ENCODE results near the gene TEX11. TPM values are rescaled to one million over a fixed set of nuclear protein-coding genes. Genes with fewer than 3 reads are reported as not detected.
"Not testable (repeated sequence)": the region's sequence is repeated elsewhere in the genome, so short reads cannot be mapped to it uniquely, and the experiment has no call there.

Gene TEX11
- 0.09 TPM for polyA plus RNA-seq
- long read RNA-seq, donor 1: 0 reads
- long read RNA-seq, donor 2: 0 reads
- long read RNA-seq, donor 3: 0 reads
- long read RNA-seq, donor 4: 0 reads
- long read RNA-seq, donor 5: 0 reads
- long read RNA-seq, donor 6: 0 reads
- long read RNA-seq, donor 7: 0 reads
- long read RNA-seq, donor 8: 0 reads
- long read RNA-seq, donor 9: 0 reads
- long read RNA-seq, donor 10: 0 reads
- long read RNA-seq, donor 11: 0 reads

DNA sequence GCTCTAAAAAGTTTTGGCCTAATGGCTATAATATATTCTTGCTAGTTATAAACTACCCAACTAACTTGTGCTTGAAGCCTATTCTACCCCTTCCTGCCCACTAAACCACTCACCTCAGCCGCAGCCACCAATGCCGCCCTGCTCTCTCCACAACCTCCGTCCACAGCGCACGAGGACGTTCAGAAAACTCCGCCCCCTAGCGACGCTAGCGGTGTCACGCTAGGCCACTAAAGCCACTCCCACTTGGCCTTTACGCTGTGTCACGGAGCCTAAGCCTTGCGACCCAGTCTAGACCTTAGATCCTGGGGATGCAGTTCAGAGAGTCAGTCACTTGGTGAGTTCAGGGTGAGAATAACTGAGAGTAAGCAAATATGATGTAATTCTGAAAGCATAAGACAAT is at the start of gene TEX11:
TEX11 (minus strand) TSS at position 171 of the 400 bp plus-strand sequence. CDS start 922 bp downstream, outside the sequence.
- Histone ChIP-seq H3K9me3 (ENCODE audit: control insufficient read depth, low read depth, low read length) (no peaks in the 10 kb centered on the region), H3K4me3 (ENCODE audit: low read length) (no peak within 1 kb of the TSS), H3K4me1 (ENCODE audit: control insufficient read depth, insufficient read depth, low read length) (no peaks in the 10 kb centered on the region), H3K27me3 (ENCODE audit: control insufficient read depth, insufficient read depth, low read length) (no peaks in the 10 kb centered on the region), H3K27ac (ENCODE audit: low read length) (no peak within 1 kb of the TSS), H3K36me3 (ENCODE audit: control insufficient read depth, insufficient read depth, low read length) (no peaks in the 10 kb centered on the region)
- WGBS (ENCODE audit: insufficient coverage, low lambda C conversion rate): no CpG with 5 or more reads among the region's 14 CpGs
- no peak for DNase-seq

DNA sequence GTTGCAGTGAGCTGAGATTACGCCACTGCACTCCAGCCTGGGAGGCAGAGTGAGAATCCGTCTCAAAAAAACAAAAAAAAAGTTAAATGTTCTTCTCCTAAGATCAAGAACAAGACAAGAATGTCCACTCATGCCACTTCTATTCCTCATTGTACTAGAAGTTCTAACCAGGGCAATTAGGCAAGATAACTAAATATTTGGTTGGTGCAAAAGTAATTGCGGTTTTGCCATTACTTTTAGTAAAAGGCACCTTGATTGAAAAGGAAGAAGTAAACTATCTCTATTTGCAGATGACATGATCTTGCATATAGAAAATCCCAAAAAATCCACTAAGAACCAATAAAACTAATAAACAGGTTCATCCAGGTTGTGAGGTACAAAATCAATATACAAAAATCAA is 46.4 kb upstream of the TEX11 start:
- no peak for DNase-seq
- no peaks in the 10 kb centered on the region for H3K9me3 ChIP-seq (ENCODE audit: control insufficient read depth, low read depth, low read length)
- no peak overlapping the region for H3K4me3 ChIP-seq (ENCODE audit: low read length)
- no CpG with 5 or more reads among the region's 3 CpGs for WGBS (ENCODE audit: insufficient coverage, low lambda C conversion rate)
- H3K27me3 ChIP-seq (ENCODE audit: control insufficient read depth, insufficient read depth, low read length): no peaks in the 10 kb centered on the region
- no peaks in the 10 kb centered on the region for H3K4me1 ChIP-seq (ENCODE audit: control insufficient read depth, insufficient read depth, low read length)
- H3K36me3 ChIP-seq (ENCODE audit: control insufficient read depth, insufficient read depth, low read length): no peaks in the 10 kb centered on the region
- no peak overlapping the region for H3K27ac ChIP-seq (ENCODE audit: low read length)

GRCh38 chrX:70924294-70924911 is 15.9 kb upstream of the TEX11 start:
- Histone ChIP-seq H3K4me3 (ENCODE audit: low read length) (no peak overlapping the region), H3K27me3 (ENCODE audit: control insufficient read depth, insufficient read depth, low read length) (no peaks in the 10 kb centered on the region), H3K27ac (ENCODE audit: low read length) (no peak overlapping the region), H3K4me1 (ENCODE audit: control insufficient read depth, insufficient read depth, low read length) (no peaks in the 10 kb centered on the region), H3K36me3 (ENCODE audit: control insufficient read depth, insufficient read depth, low read length) (no peaks in the 10 kb centered on the region), H3K9me3 (ENCODE audit: control insufficient read depth, low read depth, low read length) (no peaks in the 10 kb centered on the region)
- 100% methylated on average over 1 of the region's 6 CpGs for WGBS (ENCODE audit: insufficient coverage, low lambda C conversion rate)
- no peak for DNase-seq

DNA sequence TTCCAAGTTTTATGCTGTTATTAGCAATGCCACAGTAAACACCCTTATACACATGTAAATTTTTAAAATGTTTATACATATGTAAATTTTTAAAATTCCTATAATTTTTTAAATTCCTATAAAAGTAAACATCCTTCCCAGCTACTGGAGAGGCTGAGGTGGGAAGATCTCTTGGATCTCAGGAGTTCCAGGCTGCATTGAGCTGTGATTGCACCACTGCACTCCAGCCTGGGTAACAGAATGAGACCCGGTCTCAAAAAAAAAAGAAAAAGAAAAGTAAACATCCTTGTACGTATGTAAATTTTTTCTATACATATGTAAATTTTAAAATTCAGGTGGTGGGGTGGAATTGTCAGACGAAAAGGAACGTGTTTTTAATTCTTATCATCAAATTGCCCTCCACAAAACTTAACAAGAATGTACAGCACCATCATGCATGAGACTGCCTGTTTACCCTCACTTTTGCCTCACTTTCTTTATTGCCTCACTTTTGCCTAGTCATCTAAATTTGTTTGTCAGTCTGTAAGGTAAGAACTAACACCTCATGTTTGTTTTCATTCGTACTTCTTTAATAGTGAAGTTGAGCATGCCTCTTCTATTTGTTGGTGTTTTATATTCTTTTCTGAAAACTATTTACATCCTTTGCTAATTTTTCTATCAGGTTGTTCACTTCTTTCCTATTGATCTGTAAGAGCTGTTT is 14.4 kb upstream of the TEX11 start:
- no CpG with 5 or more reads among the region's 5 CpGs for WGBS (ENCODE audit: insufficient coverage, low lambda C conversion rate)
- no peak for DNase-seq
- no peaks in the 10 kb centered on the region for H3K27me3 ChIP-seq (ENCODE audit: control insufficient read depth, insufficient read depth, low read length)

DNA sequence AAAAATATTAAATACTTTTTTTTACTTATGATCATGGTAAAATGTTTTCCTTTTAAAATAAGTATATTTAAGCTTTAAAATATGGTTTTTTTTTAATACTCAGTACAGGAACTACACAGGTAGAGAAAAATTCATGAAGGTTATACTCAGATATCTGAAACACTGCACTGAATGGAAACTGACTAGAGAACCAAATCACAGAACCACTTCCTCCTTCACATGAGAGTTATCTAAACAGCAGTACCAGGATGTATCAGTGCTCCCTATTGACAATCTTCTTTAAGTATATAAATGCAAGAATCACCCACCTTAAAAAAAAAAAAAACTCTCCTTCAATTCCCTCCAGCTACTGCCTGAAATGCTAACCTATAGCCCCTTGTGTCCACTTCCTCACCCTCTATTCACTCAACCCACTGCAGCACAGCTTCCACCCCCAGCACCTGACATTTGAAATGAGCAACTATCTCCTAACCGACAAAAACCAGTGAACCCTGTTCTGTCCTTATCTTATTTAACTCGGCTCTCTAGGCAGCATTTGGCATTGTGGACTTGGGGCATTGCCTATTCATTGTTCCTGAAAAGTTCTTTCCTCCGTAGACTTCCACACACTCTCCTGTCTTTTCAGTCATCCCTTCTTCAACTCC is 13.3 kb upstream of the TEX11 start:
- WGBS (ENCODE audit: insufficient coverage, low lambda C conversion rate): no CpG with 5 or more reads among the region's 3 CpGs
- no peak for DNase-seq
- Histone ChIP-seq H3K4me3 (ENCODE audit: low read length) (no peak overlapping the region), H3K27ac (ENCODE audit: low read length) (no peak overlapping the region), H3K36me3 (ENCODE audit: control insufficient read depth, insufficient read depth, low read length) (no peaks in the 10 kb centered on the region), H3K4me1 (ENCODE audit: control insufficient read depth, insufficient read depth, low read length) (no peaks in the 10 kb centered on the region), H3K9me3 (ENCODE audit: control insufficient read depth, low read depth, low read length) (no peaks in the 10 kb centered on the region), H3K27me3 (ENCODE audit: control insufficient read depth, insufficient read depth, low read length) (no peaks in the 10 kb centered on the region)

More for the DNA sequence above, 14.4 kb upstream of the TEX11 start:
- Histone ChIP-seq H3K27ac (ENCODE audit: low read length) (no peak overlapping the region), H3K4me3 (ENCODE audit: low read length) (no peak overlapping the region), H3K4me1 (ENCODE audit: control insufficient read depth, insufficient read depth, low read length) (no peaks in the 10 kb centered on the region), H3K9me3 (ENCODE audit: control insufficient read depth, low read depth, low read length) (no peaks in the 10 kb centered on the region), H3K36me3 (ENCODE audit: control insufficient read depth, insufficient read depth, low read length) (no peaks in the 10 kb centered on the region)

DNA sequence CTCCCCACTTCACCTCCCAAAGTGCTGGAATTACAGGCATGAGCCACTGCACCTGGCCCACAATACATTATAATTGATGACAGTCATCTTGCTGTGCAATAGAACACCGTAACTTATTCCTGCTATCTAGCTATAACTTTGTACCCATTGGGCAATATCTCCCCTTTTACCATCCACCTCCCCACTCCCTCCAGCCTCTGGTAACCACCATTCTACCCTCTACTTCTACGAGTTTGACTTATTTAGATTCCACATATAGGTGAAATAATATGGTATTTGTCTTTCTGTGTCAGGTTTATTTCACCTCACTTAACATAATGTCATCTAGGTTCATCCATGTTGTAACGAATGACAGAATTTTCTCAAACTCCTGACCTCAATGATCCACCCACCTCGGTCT is 8.2 kb upstream of the TEX11 start:
- Histone ChIP-seq H3K4me1 (ENCODE audit: control insufficient read depth, insufficient read depth, low read length) (no peaks in the 10 kb centered on the region), H3K4me3 (ENCODE audit: low read length) (no peak overlapping the region), H3K36me3 (ENCODE audit: control insufficient read depth, insufficient read depth, low read length) (no peaks in the 10 kb centered on the region), H3K9me3 (ENCODE audit: control insufficient read depth, low read depth, low read length) (no peaks in the 10 kb centered on the region), H3K27me3 (ENCODE audit: control insufficient read depth, insufficient read depth, low read length) (no peaks in the 10 kb centered on the region), H3K27ac (ENCODE audit: low read length) (no peak overlapping the region)
- no peak for DNase-seq
- WGBS (ENCODE audit: insufficient coverage, low lambda C conversion rate): no CpG with 5 or more reads among the region's 4 CpGs

DNA sequence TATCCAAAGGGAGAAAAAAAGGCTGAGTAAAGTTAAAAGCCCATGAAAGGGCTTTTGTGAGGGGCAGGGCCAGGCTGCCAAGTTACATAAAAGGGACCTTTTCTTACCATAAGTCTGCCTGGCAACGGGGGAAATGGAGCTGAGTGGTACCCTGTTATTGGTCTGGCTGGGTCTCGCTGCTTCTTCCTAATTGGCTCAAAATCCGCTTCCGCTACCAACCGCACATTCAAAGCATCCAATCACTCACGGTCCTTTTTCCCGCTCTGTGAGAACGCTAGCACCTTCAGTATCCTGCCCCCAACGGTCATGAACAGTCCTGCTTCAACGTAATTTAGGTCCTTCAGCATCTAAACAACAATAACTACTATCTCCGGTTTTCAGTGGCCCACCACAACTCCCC is 611 bp downstream of the TEX11 start:
- Histone ChIP-seq H3K27ac (ENCODE audit: low read length) (no peak overlapping the region), H3K27me3 (ENCODE audit: control insufficient read depth, insufficient read depth, low read length) (no peaks in the 10 kb centered on the region), H3K4me1 (ENCODE audit: control insufficient read depth, insufficient read depth, low read length) (no peaks in the 10 kb centered on the region), H3K9me3 (ENCODE audit: control insufficient read depth, low read depth, low read length) (no peaks in the 10 kb centered on the region), H3K36me3 (ENCODE audit: control insufficient read depth, insufficient read depth, low read length) (no peaks in the 10 kb centered on the region), H3K4me3 (ENCODE audit: low read length) (no peak overlapping the region)
- WGBS (ENCODE audit: insufficient coverage, low lambda C conversion rate): 100% methylated on average over 1 of the region's 11 CpGs
- DNase-seq: no peak

DNA sequence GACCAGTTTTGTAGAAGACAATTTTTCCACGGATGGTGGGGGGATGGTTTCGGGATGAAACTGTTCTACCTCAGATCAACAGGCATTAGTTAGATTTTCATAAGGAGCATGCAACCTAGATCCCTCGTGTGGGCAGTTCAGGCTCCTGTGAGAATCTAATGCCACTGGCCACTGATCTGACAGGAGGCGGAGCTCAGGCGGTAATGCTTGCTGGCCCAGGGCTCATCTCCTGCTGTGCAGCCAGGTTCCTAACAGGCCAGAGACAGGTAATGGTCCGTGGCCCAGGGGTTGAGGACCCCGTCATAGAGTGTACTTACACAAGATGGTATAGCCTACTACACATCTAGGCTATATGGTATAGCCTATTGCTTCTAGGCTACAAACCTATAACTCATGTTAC is 7.0 kb downstream of the TEX11 start:
- DNase-seq: no peak
- no peaks in the 10 kb centered on the region for H3K36me3 ChIP-seq (ENCODE audit: control insufficient read depth, insufficient read depth, low read length)
- no peak overlapping the region for H3K27ac ChIP-seq (ENCODE audit: low read length)
- no peaks in the 10 kb centered on the region for H3K4me1 ChIP-seq (ENCODE audit: control insufficient read depth, insufficient read depth, low read length)
- no peak overlapping the region for H3K4me3 ChIP-seq (ENCODE audit: low read length)
- H3K27me3 ChIP-seq (ENCODE audit: control insufficient read depth, insufficient read depth, low read length): no peaks in the 10 kb centered on the region
- WGBS (ENCODE audit: insufficient coverage, low lambda C conversion rate): no CpG with 5 or more reads among the region's 7 CpGs
- no peaks in the 10 kb centered on the region for H3K9me3 ChIP-seq (ENCODE audit: control insufficient read depth, low read depth, low read length)

GRCh38 chrX:70890441-70890840 is 18.1 kb downstream of the TEX11 start:
- H3K36me3 ChIP-seq (ENCODE audit: control insufficient read depth, insufficient read depth, low read length); H3K27me3 ChIP-seq (ENCODE audit: control insufficient read depth, insufficient read depth, low read length); H3K4me3 ChIP-seq (ENCODE audit: low read length); H3K9me3 ChIP-seq (ENCODE audit: control insufficient read depth, low read depth, low read length); H3K4me1 ChIP-seq (ENCODE audit: control insufficient read depth, insufficient read depth, low read length); H3K27ac ChIP-seq (ENCODE audit: low read length); DNase-seq: not testable (repeated sequence)
- no CpG with 5 or more reads among the region's 6 CpGs for WGBS (ENCODE audit: insufficient coverage, low lambda C conversion rate)

- no peaks in the 10 kb centered on the region for H3K9me3 ChIP-seq (ENCODE audit: control insufficient read depth, low read depth, low read length)
- no CpG with 5 or more reads among the region's 2 CpGs for WGBS (ENCODE audit: insufficient coverage, low lambda C conversion rate)
- no peaks in the 10 kb centered on the region for H3K4me1 ChIP-seq (ENCODE audit: control insufficient read depth, insufficient read depth, low read length)
- H3K36me3 ChIP-seq (ENCODE audit: control insufficient read depth, insufficient read depth, low read length): no peaks in the 10 kb centered on the region
- no peak overlapping the region for H3K4me3 ChIP-seq (ENCODE audit: low read length)
- no peaks in the 10 kb centered on the region for H3K27me3 ChIP-seq (ENCODE audit: control insufficient read depth, insufficient read depth, low read length)
- no peak for DNase-seq
- no peak overlapping the region for H3K27ac ChIP-seq (ENCODE audit: low read length)
These were observed 29.6 kb downstream of the TEX11 start for GRCh38 chrX:70878902-70879301.

Measured in large intestine (tissue), 12 donors.